Testis (tissue), 3 donors: ENCODE data around the gene PHOSPHO1. TPM values are rescaled to one million over a fixed set of nuclear protein-coding genes. Genes with fewer than 3 reads are reported as not detected.

Experiments used
- DNase-seq: peaks from one replicate; pipeline ENCODE4 v3.0.0-alpha.2; 2019
- H3K27ac ChIP-seq, 2 donors: fragments of 200-600 bp; sonication (generic); one replicate each; pipeline ENCODE4 v1.5.1; 2019
- H3K27me3 ChIP-seq: fragments of 200-600 bp; sonication (generic); one replicate; pipeline ENCODE4 v1.5.1; 2019
- H3K36me3 ChIP-seq: fragments of 200-600 bp; sonication (generic); one replicate; pipeline ENCODE4 v1.5.1; 2017; ENCODE audit warnings: low read depth; ENCODE audit errors: missing control alignments
- H3K4me1 ChIP-seq: fragments of 200-600 bp; sonication (generic); one replicate; pipeline ENCODE4 v1.5.1; 2019
- H3K4me3 ChIP-seq, 2 donors: fragments of 200-600 bp; sonication (generic); one replicate each; pipeline ENCODE4 v1.5.1; 2017 to 2019
- H3K9me3 ChIP-seq: fragments of 200-600 bp; sonication (generic); one replicate; pipeline ENCODE4 v1.5.1; 2017
- POLR2A ChIP-seq: fragments of 450-650 bp; IDR thresholded peaks from one replicate; pipeline ENCODE4 v1.6.1; 2017; ENCODE audit warnings: antibody characterized with exemption, mild to moderate bottlenecking, moderate library complexity
- WGBS, 2 donors: methylation state at CpG; one replicate each; pipeline ENCODE4 v1.1.5; 2018; 5-methylcytosine and 5-hydroxymethylcytosine counted together
- intact Hi-C: fragments of 100-400 bp; cut with DNase I; formaldehyde crosslinking; loops from one replicate; pipeline ENCODE4 v1.15.1; 2023; ENCODE audit warnings: low total_unique reads
- polyA plus RNA-seq: library from polyadenylated mRNA; stranded (reverse); fragments of 350-450 nt; fragmentation: Illumina TruSeq; extraction: RNeasy Lipid Tissue Mini Kit (QIAGEN cat#74804); gene quantifications from one replicate; pipeline ENCODE4 v1.2.3, GENCODE V29; 2014; ENCODE audit warnings: low read depth, low replicate concordance; ENCODE audit not compliant: insufficient read depth
- total RNA-seq, 2 donors: library from RNA; depleted of rRNA; stranded (reverse); fragments of >200 nt; gene quantifications; one replicate each; pipeline ENCODE4 v1.2.3, GENCODE V29; 2016
- TF ChIP-seq, protein P1 (sequence below), 3 experiments: fragments of 450-650 bp in 2 of 3; fragments of 200-600 bp in 1 of 3; sonication (generic) in 1 of 3; IDR thresholded peaks; one replicate each; pipeline ENCODE4 v1.5.1; 2016 to 2019; ENCODE audit warnings: antibody characterized with exemption in 3 of 3, mild to moderate bottlenecking in 2 of 3, moderate library complexity in 1 of 3

The PHOSPHO1 gene
- total and polyA plus RNA-seq, 3 donors from 2014 or later: 35.4 to 138 (median 99.5) TPM

DNA sequence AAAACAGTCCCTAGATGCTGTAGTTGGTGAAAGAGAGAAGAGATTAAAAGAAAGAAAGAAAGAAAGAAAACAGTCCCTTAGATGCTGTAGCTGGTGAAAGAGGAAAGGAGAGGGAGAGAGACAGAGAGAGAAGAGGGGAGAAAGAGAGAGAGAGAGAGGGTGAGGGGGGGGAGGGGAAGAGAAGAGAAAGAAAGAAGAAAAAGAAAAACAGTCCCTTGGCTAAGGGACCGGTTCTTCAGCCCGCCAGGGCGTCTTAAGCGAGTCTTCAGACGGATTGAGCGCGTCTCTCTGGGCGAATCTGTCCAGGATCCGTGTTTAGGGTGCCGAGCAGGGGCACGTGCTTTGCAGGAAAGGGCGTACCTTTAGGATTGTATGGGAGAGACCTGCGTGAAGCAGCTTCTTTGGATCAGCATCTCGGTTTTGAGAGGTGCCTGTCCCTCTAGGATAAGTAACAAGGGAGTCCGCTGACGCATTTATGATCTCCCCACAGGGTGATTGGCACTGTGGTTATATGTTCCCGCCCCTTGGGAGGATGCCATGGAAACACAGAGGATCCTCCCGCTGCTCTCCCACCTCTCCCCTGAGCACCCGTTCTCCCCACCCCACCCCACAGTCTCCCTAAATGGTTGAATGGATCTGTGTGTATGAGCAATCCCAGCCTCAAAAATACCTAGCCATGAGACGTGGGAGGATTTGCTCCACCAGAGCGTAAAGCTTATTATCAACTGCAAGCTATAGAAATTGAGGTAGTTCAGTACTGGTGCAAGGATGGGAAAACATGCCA, 36.9 kb downstream of the PHOSPHO1 start:
- H3K27me3 ChIP-seq: no peaks in the 10 kb centered on the region
- H3K27ac ChIP-seq: peak overlapping the region; percentile 95 to 99
- TF ChIP-seq POLR2A: no peak
- TF ChIP-seq, protein P1, sequence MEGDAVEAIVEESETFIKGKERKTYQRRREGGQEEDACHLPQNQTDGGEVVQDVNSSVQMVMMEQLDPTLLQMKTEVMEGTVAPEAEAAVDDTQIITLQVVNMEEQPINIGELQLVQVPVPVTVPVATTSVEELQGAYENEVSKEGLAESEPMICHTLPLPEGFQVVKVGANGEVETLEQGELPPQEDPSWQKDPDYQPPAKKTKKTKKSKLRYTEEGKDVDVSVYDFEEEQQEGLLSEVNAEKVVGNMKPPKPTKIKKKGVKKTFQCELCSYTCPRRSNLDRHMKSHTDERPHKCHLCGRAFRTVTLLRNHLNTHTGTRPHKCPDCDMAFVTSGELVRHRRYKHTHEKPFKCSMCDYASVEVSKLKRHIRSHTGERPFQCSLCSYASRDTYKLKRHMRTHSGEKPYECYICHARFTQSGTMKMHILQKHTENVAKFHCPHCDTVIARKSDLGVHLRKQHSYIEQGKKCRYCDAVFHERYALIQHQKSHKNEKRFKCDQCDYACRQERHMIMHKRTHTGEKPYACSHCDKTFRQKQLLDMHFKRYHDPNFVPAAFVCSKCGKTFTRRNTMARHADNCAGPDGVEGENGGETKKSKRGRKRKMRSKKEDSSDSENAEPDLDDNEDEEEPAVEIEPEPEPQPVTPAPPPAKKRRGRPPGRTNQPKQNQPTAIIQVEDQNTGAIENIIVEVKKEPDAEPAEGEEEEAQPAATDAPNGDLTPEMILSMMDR (IDR thresholded peaks at IDR 0.05): no peak
- DNase-seq: peak; percentile 80
- no peaks in the 10 kb centered on the region for H3K36me3 ChIP-seq
- WGBS, 2 donors: 2 to 6% methylated on average over 17 to 21 of the region's 21 CpGs
- peak overlapping the region; percentile 75 to 77 for H3K4me3 ChIP-seq
- no peaks in the 10 kb centered on the region for H3K9me3 ChIP-seq
- intact Hi-C loops: no loop called here
- H3K4me1 ChIP-seq: no peaks in the 10 kb centered on the region

DNA sequence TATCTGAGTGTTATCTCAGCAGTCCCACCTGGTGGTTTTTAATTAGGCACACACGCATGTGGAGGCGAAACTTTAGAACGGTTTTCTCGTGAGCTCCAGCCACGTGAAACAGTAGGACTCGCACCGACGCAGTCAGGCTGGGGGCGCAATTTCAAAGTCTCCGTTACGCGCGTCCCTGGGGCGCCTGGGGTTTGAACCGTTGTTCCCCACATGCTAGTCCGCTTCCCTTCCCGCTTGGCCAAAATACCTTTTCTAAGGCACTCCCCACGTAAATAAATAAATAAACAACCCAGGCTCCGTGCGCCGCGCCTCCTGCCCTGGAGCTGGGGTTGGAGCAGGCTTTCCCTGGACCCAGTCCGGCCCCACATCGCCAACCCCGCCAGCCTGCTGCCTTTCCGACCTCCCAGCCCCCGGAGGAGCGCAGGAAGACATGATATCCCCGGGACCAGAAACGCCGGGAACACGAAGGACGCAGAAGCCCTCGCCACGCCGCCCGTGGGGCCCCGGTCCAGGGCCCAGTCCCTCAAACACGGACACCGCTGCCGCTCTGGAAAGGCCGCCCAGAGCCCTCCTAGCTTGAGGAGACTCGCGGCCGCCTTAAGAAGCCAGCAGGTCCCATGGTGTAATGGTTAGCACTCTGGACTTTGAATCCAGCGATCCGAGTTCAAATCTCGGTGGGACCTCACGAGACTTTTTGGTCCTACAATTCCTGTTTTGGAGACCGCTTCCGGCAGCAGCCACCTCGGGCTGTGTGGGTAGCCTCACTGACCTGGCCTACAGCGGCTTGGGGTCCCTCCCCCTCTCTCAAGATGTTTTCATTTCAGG, 38.5 kb downstream of the PHOSPHO1 start:
- Histone ChIP-seq H3K27me3 (no peaks in the 10 kb centered on the region), H3K4me1 (no peaks in the 10 kb centered on the region), H3K27ac (peak overlapping the region; percentile 95 to 99), H3K4me3 (peak overlapping the region; percentile 75 to 77), H3K36me3 (no peaks in the 10 kb centered on the region), H3K9me3 (no peaks in the 10 kb centered on the region)
- no peak for TF ChIP-seq POLR2A
- TF ChIP-seq, protein P1 (IDR thresholded peaks at IDR 0.05): peak in 2 of 3 experiments; percentile 5 to 19
- intact Hi-C loops: no loop called here
- DNase-seq: peak; percentile 96
- WGBS, 2 donors: 0 to 2% methylated on average over 39 to 45 of the region's 53 CpGs

DNA sequence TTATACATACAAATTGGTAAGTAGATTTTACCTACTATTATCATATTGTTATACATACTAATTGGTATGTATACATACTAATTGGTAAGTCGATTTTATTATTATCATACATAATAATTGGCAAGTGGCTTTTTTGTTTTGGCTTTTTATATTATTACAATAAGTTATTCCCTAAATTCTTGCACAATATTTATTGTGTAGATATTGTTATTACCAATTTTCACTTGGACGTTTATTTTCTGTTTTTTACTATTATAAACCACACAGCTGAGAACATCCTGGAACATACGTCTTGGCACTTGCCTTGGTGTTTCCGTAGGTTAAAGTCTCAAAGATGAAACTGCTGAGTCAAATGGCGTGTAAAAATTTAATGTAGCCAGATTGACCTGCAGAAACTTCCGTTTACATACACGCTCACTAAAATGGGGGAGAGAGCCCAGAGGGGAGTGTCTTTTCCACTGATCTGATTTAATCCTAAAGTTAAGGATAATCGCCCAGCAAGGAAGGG, 39.1 kb downstream of the PHOSPHO1 start:
- DNase-seq: no peak
- intact Hi-C loops: no loop called here
- no peaks in the 10 kb centered on the region for H3K9me3 ChIP-seq

DNA sequence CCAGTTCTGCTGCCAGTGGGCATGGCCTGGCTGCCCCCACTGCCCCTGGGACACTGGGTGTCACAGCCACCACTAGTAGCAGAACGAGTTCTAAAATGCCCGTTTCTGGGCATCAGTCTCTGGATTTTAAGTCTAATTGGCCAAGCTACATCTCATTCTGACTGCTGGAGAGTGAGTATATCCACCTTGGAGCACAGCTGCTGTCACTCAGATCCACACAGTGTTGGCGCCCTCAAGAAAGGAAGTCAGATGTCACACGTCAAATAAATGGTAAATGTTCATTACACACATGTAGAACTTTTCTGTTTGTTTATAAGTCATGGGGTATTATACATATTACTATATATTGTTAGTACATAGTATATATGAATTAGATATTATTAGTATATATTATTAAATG, 39.7 kb downstream of the PHOSPHO1 start:
- no peak overlapping the region for H3K4me3 ChIP-seq
- H3K36me3 ChIP-seq: no peaks in the 10 kb centered on the region
- 58 to 67% methylated on average over 4 of the region's 4 CpGs for WGBS, 2 donors
- no peaks in the 10 kb centered on the region for H3K9me3 ChIP-seq
- H3K4me1 ChIP-seq: no peaks in the 10 kb centered on the region
- no peak overlapping the region for H3K27ac ChIP-seq
- DNase-seq: no peak
- H3K27me3 ChIP-seq: no peaks in the 10 kb centered on the region
- TF ChIP-seq, protein P1 (IDR thresholded peaks at IDR 0.05): no peak
- TF ChIP-seq POLR2A: no peak
- intact Hi-C loops: no loop called here

More for the DNA sequence above, 39.1 kb downstream of the PHOSPHO1 start:
- WGBS, 2 donors: 6% methylated on average over 8 of the region's 8 CpGs
- H3K27ac ChIP-seq: peak overlapping the region; percentile 95 to 99
- no peaks in the 10 kb centered on the region for H3K4me1 ChIP-seq
- TF ChIP-seq, protein P1 (IDR thresholded peaks at IDR 0.05): no peak
- TF ChIP-seq POLR2A: no peak
- H3K27me3 ChIP-seq: no peaks in the 10 kb centered on the region
- peak overlapping the region; percentile 75 to 77 for H3K4me3 ChIP-seq
- no peaks in the 10 kb centered on the region for H3K36me3 ChIP-seq
